HepG2 (cell line): ENCODE data around the gene NXPE3. TPM values are rescaled to one million over a fixed set of nuclear protein-coding genes. Genes with fewer than 3 reads are reported as not detected.
A peak's percentile ranks its signal among the peaks of the same experiment; 100 is the strongest.

Experiments
- FOXA3 ChIP-seq: IDR thresholded peaks from 2 replicates; pipeline ENCODE4 v1.6.1; 2016; ENCODE audit warnings: missing genetic modification reagents, missing compliant biosample characterization
- GATA4 ChIP-seq: sonication (generic); IDR thresholded peaks from 2 replicates; pipeline ENCODE4 v1.6.1; 2016; ENCODE audit warnings: antibody characterized with exemption, low read depth, borderline replicate concordance
- GATAD2A ChIP-seq: IDR thresholded peaks from 2 replicates; pipeline ENCODE4 v1.6.1; 2016
- MAFF ChIP-seq: IDR thresholded peaks from 2 replicates; pipeline ENCODE4 v1.6.1; 2011; ENCODE audit warnings: low read depth, low read length, improper control_type of control experiment
- NFIC ChIP-seq: IDR thresholded peaks from 2 replicates; pipeline ENCODE4 v1.6.1; 2012; ENCODE audit warnings: mild to moderate bottlenecking, low read length, inconsistent platforms
- POLR2AphosphoS5 ChIP-seq: IDR thresholded peaks from 2 replicates; pipeline ENCODE4 v1.6.1; 2012; ENCODE audit warnings: low read depth, low read length
- PPARG ChIP-seq: conservative IDR thresholded peaks from 2 replicates; pipeline ENCODE4 v1.6.1; 2016; ENCODE audit warnings: missing biosample characterization, missing genetic modification reagents
- RBFOX2 ChIP-seq: fragments of 200-400 bp; formaldehyde crosslinking; IDR thresholded peaks from 2 replicates; pipeline ENCODE4 v1.6.1; 2017; ENCODE audit warnings: low read depth, mild to moderate bottlenecking, low read length
- RCOR2 ChIP-seq: IDR thresholded peaks from 2 replicates; pipeline ENCODE4 v1.6.1; 2016; ENCODE audit warnings: missing biosample characterization, missing genetic modification reagents
- RFXAP ChIP-seq: sonication (generic); formaldehyde crosslinking; IDR thresholded peaks from 2 replicates; pipeline ENCODE4 v1.4.0; 2020; ENCODE audit warnings: missing genetic modification reagents, borderline replicate concordance
- SMC3 ChIP-seq: IDR thresholded peaks from 2 replicates; pipeline ENCODE4 v1.6.1; 2011; ENCODE audit warnings: low read length, improper control_type of control experiment
- SOX5 ChIP-seq: IDR thresholded peaks from 2 replicates; pipeline ENCODE4 v1.6.1; 2016; ENCODE audit warnings: borderline replicate concordance
- SP4 ChIP-seq: sonication (generic); formaldehyde crosslinking; IDR thresholded peaks from 2 replicates; pipeline ENCODE4 v1.8.1; 2023; ENCODE audit warnings: mild to moderate bottlenecking, missing genetic modification reagents
- SRSF1 ChIP-seq: fragments of 200-400 bp; formaldehyde crosslinking; optimal IDR thresholded peaks from 2 replicates; pipeline ENCODE3; 2017; ENCODE audit warnings: mild to moderate bottlenecking, low read depth, low read length, moderate library complexity
- THAP11 ChIP-seq: IDR thresholded peaks from 2 replicates; pipeline ENCODE4 v1.6.1; 2016; ENCODE audit warnings: missing biosample characterization, missing genetic modification reagents
- TRIM24 ChIP-seq: sonication (generic); formaldehyde crosslinking; IDR thresholded peaks from 2 replicates; pipeline ENCODE4 v1.8.0; 2022; ENCODE audit warnings: mild to moderate bottlenecking, missing genetic modification reagents
- ZNF609 ChIP-seq: sonication (generic); formaldehyde crosslinking; IDR thresholded peaks from 2 replicates; pipeline ENCODE4 v1.4.0; 2020; ENCODE audit warnings: mild to moderate bottlenecking, missing genetic modification reagents, borderline replicate concordance
- polyA plus RNA-seq, 8 experiments: library from polyadenylated mRNA; depleted of rRNA in 3 of 8; stranded (reverse) in 7 of 8; unstranded in 1 of 8; fragments of >200 nt; fragmentation: Illumina TruSeq in 4 of 8; extraction: Trizol in 4 of 8; gene quantifications; 2 replicates each; pipeline versions ENCODE4 v1.2.1 to v1.2.3, GENCODE V29; 2011 to 2016; ENCODE audit warnings: low read depth in 4 of 8, missing spikeins in 1 of 8, mixed read lengths in 1 of 8; ENCODE audit not compliant: insufficient read depth in 1 of 8
- total RNA-seq, 5 experiments: library from RNA; depleted of rRNA; stranded (reverse); fragments of >200 nt; fragmentation: Illumina TruSeq; extraction: Trizol; gene quantifications; 2 replicates each; pipeline ENCODE4 v1.2.3, GENCODE V29; 2016; ENCODE audit warnings: low read depth in 1 of 5
- TF ChIP-seq, protein P1 (sequence below): sonication (generic); formaldehyde crosslinking; IDR thresholded peaks from 2 replicates; pipeline ENCODE4 v1.4.0; 2020; ENCODE audit warnings: missing genetic modification reagents
- TF ChIP-seq, protein P2 (sequence below), 2 experiments: sonication (generic) in 1 of 2; formaldehyde crosslinking in 1 of 2; IDR thresholded peaks; 2 replicates each; pipeline versions ENCODE4 v1.4.0 to v1.6.1; 2018 to 2020; ENCODE audit warnings: missing genetic modification reagents in 2 of 2, borderline replicate concordance in 1 of 2, low read depth in 1 of 2, mild to moderate bottlenecking in 1 of 2, missing biosample characterization in 1 of 2
- TF ChIP-seq, protein P3 (sequence below): sonication (generic); formaldehyde crosslinking; IDR thresholded peaks from 2 replicates; pipeline ENCODE4 v1.4.0; 2020; ENCODE audit warnings: missing genetic modification reagents

NXPE3 gene
- total and polyA plus RNA-seq, 2 of the 13 experiments (the other 11 are each of a cell fraction or from before 2014, with no cell fraction given) = 3.5 to 4.7 TPM

- TF ChIP-seq ZNF609 (CRISPR knock-in tag) = peak; percentile 84
- TF ChIP-seq RFXAP = no peak
- TF ChIP-seq, protein P1, sequence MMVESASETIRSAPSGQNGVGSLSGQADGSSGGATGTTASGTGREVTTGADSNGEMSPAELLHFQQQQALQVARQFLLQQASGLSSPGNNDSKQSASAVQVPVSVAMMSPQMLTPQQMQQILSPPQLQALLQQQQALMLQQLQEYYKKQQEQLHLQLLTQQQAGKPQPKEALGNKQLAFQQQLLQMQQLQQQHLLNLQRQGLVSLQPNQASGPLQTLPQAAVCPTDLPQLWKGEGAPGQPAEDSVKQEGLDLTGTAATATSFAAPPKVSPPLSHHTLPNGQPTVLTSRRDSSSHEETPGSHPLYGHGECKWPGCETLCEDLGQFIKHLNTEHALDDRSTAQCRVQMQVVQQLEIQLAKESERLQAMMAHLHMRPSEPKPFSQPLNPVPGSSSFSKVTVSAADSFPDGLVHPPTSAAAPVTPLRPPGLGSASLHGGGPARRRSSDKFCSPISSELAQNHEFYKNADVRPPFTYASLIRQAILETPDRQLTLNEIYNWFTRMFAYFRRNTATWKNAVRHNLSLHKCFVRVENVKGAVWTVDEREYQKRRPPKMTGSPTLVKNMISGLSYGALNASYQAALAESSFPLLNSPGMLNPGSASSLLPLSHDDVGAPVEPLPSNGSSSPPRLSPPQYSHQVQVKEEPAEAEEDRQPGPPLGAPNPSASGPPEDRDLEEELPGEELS (CRISPR knock-in tag) = peak; percentile 57; the same call in 1 of the 2 replicates
- no peak for TF ChIP-seq TRIM24 (CRISPR knock-in tag)
- TF ChIP-seq SP4 = no peak
- TF ChIP-seq GATA4 = 0 out of 2 replicates have a peak, but pooled peaks have one; percentile 41
- TF ChIP-seq FOXA3 (CRISPR knock-in tag) = peak; percentile 86
- TF ChIP-seq SOX5 (CRISPR knock-in tag) = peak; percentile 61; the same call in 1 of the 2 replicates
- TF ChIP-seq NFIC = peak; percentile 60; the same call in 1 of the 2 replicates
- peak; percentile 23; the same call in 1 of the 2 replicates for TF ChIP-seq THAP11
- TF ChIP-seq PPARG (CRISPR knock-in tag) = 0 out of 2 replicates have a peak, but pooled peaks have one; percentile 29
- no peak for TF ChIP-seq SMC3
- TF ChIP-seq, protein P2, sequence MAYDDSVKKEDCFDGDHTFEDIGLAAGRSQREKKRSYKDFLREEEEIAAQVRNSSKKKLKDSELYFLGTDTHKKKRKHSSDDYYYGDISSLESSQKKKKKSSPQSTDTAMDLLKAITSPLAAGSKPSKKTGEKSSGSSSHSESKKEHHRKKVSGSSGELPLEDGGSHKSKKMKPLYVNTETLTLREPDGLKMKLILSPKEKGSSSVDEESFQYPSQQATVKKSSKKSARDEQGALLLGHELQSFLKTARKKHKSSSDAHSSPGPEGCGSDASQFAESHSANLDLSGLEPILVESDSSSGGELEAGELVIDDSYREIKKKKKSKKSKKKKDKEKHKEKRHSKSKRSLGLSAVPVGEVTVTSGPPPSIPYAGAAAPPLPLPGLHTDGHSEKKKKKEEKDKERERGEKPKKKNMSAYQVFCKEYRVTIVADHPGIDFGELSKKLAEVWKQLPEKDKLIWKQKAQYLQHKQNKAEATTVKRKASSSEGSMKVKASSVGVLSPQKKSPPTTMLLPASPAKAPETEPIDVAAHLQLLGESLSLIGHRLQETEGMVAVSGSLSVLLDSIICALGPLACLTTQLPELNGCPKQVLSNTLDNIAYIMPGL (CRISPR knock-in tag; IDR thresholded peaks at IDR 0.05; ENCODE audit: borderline replicate concordance in 1 of 2, low read depth in 1 of 2) = peak in 1 of 2 experiments; percentile 18; a peak in 1 of 4 replicates
- TF ChIP-seq SRSF1 = no peak
- TF ChIP-seq MAFF = no peak
- TF ChIP-seq POLR2AphosphoS5 = peak; percentile 5; the same call in 1 of the 2 replicates
- peak; percentile 38 for TF ChIP-seq RBFOX2
- peak; percentile 87 for TF ChIP-seq GATAD2A (CRISPR knock-in tag)
- TF ChIP-seq RCOR2 (CRISPR knock-in tag) = 0 out of 2 replicates have a peak, but pooled peaks have one; percentile 17
- TF ChIP-seq, protein P3, sequence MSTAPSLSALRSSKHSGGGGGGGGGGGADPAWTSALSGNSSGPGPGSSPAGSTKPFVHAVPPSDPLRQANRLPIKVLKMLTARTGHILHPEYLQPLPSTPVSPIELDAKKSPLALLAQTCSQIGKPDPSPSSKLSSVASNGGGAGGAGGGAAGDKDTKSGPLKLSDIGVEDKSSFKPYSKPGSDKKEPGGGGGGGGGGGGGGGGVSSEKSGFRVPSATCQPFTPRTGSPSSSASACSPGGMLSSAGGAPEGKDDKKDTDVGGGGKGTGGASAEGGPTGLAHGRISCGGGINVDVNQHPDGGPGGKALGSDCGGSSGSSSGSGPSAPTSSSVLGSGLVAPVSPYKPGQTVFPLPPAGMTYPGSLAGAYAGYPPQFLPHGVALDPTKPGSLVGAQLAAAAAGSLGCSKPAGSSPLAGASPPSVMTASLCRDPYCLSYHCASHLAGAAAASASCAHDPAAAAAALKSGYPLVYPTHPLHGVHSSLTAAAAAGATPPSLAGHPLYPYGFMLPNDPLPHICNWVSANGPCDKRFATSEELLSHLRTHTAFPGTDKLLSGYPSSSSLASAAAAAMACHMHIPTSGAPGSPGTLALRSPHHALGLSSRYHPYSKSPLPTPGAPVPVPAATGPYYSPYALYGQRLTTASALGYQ = 0 out of 2 replicates have a peak, but pooled peaks have one; percentile 47
These were observed 75.7 kb downstream of the NXPE3 start (continued) for GRCh38 chr3:101854608-101855304.
